ENCODE measurements around the gene PSMD1.

DNA sequence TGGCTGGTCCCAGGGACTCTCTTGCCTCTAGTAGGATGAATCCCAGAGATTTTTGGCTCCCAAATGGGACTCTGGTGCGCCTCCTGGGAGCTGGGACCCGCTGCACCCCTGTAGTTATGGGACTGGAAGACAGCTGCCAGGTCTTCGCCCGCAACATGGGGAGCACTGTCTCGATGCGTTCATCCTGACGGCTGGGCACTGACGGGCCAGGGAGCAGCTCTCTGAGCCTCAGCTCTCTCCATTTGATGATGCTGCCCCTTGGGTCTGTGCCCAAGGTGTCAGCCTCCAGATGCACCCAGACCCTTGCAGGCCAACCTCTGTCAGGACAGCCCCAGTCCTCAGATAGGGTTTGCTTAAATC, 132.5 kb downstream of the PSMD1 start:
- no peak for TF ChIP-seq EZH2 (IDR thresholded peaks at IDR 0.05)
- no peak for TF ChIP-seq CTCF (IDR thresholded peaks at IDR 0.05)
- TF ChIP-seq EZH2phosphoT487 (IDR thresholded peaks at IDR 0.05), result no peak

Measured in neural progenitor cell (in vitro differentiated cells).